ENCODE measurements around the gene LECT2. TPM values are rescaled to one million over a fixed set of nuclear protein-coding genes. Genes with fewer than 3 reads are reported as not detected.

The LECT2 gene
- not detected for total RNA-seq

DNA sequence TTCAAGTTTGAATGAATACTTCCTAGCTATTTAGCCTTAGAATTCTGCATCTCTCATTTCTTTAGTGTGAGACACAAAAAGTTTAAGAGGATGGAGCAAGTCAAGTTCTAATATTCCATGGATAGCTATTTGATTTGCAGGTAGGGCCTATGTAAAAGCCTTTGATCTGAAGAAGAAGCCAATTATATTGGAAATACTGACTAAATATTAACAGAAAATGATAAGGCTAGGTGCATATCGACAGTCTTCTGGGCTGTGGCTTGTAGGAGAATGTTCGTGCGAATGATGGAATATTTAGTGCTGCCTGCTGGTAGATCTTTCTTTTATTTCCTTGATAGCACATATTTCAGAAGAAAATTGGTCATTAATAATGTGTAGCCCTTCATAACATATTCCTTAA is at the start of gene LECT2:
TSS of gene LECT2 (minus strand) at position 85 of the 400 bp plus-strand sequence. CDS start 150 bp downstream, outside the sequence.
- TF ChIP-seq, protein P1, sequence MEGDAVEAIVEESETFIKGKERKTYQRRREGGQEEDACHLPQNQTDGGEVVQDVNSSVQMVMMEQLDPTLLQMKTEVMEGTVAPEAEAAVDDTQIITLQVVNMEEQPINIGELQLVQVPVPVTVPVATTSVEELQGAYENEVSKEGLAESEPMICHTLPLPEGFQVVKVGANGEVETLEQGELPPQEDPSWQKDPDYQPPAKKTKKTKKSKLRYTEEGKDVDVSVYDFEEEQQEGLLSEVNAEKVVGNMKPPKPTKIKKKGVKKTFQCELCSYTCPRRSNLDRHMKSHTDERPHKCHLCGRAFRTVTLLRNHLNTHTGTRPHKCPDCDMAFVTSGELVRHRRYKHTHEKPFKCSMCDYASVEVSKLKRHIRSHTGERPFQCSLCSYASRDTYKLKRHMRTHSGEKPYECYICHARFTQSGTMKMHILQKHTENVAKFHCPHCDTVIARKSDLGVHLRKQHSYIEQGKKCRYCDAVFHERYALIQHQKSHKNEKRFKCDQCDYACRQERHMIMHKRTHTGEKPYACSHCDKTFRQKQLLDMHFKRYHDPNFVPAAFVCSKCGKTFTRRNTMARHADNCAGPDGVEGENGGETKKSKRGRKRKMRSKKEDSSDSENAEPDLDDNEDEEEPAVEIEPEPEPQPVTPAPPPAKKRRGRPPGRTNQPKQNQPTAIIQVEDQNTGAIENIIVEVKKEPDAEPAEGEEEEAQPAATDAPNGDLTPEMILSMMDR (IDR thresholded peaks at IDR 0.05) = no peak
- no peak within 1 kb of the TSS for H3K27ac ChIP-seq
- no peaks in the 10 kb centered on the region for H3K9me3 ChIP-seq
- no peaks in the 10 kb centered on the region for H3K36me3 ChIP-seq
- H3K4me1 ChIP-seq (ENCODE audit: control insufficient read depth in 1 of 2, low read depth in 2 of 2) = no peaks in the 10 kb centered on the region
- no peak for ATAC-seq (ENCODE audit: insufficient number of reproducible peaks, low FRiP score, low read depth)
- H3K4me3 ChIP-seq = no peak within 1 kb of the TSS
- H3K27me3 ChIP-seq (replicated peaks; ENCODE audit: insufficient read depth) = no peaks in the 10 kb centered on the region
- DNase-seq (ENCODE audit: low spot score) = no peak

DNA sequence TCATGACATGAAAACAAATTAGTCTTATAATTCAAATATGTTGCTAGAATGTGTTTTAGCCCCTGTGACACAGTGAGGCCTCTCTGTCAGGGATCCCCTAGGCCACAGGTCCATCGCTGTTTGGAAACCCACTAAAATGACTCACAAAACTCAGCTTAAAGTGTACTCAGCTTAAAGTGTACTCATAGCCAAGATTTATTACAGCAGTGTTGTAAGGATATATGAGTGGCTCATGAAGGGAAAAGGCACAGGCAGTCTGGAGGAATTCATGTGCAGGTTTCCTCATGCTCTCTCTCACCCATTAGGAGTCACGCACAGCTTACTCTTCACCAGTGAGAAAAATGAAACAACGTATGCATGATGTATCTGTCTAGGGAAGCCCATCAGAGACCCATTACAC is 49.7 kb upstream of the LECT2 start:
- Histone ChIP-seq H3K36me3 (no peaks in the 10 kb centered on the region), H3K4me1 (ENCODE audit: control insufficient read depth in 1 of 2, low read depth in 2 of 2) (peaks cover 0 to 3% of the 10 kb centered on the region in 2 donors), H3K27ac (no peak overlapping the region), H3K9me3 (no peaks in the 10 kb centered on the region), H3K4me3 (no peak overlapping the region), H3K27me3 (replicated peaks; ENCODE audit: insufficient read depth) (no peaks in the 10 kb centered on the region)
- TF ChIP-seq, protein P1 (IDR thresholded peaks at IDR 0.05) = no peak
- DNase-seq (ENCODE audit: low spot score) = no peak
- ATAC-seq (ENCODE audit: insufficient number of reproducible peaks, low FRiP score, low read depth) = no peak

DNA sequence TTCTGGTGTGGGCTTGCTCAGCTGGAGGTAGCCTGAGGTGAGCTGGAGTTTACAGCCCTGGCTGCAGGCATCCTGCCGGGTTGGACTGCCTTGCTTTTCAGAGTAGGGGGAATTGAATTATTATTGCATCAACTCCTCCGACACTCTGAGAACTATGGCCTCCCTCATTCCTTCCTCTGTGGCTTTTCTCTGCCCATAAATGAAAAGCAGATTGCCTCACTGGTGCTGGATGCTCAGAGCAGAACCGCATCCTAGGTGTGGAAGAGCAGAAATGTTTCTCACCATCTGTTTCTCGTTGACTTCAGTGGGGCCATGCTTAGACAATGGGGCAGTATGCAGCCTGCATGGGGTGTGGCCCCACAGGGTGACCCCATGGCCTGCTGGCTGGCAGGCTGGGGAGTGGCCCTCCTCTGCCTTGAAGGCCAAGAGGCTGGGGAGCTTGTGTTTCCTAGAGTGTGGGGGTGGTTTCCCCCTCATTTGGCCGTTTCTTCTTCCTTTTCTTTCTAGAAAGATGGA is 46.7 kb upstream of the LECT2 start:
- Histone ChIP-seq H3K4me1 (ENCODE audit: control insufficient read depth in 1 of 2, low read depth in 2 of 2) (peaks cover 2 to 3% of the 10 kb centered on the region in 2 donors), H3K4me3 (no peak overlapping the region), H3K27ac (no peak overlapping the region), H3K36me3 (no peaks in the 10 kb centered on the region), H3K27me3 (replicated peaks; ENCODE audit: insufficient read depth) (no peaks in the 10 kb centered on the region), H3K9me3 (no peaks in the 10 kb centered on the region)
- TF ChIP-seq, protein P1 (IDR thresholded peaks at IDR 0.05) = no peak
- no peak for DNase-seq (ENCODE audit: low spot score)
- ATAC-seq (ENCODE audit: insufficient number of reproducible peaks, low FRiP score, low read depth) = no peak

DNA sequence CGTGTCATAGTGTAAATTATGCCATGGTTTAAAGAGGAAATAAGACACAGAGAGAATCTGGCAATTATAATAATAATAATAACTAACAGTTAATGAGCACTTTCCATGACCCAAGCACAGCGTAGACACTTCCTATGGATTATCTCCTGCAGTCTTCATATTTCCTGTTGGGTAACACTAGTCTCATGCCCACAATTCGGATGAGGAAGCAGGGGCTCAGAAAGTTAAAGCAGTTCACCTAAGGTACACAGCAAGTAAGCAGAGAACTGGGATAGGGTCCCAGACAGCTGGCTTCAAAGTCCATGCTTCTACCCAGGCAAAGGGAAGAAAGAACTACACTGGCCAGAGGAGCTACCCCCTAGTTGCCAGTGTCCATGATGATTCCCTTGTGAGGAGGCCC is 46.1 kb upstream of the LECT2 start:
- H3K27ac ChIP-seq = no peak overlapping the region
- H3K9me3 ChIP-seq = no peaks in the 10 kb centered on the region
- H3K4me1 ChIP-seq (ENCODE audit: control insufficient read depth in 1 of 2, low read depth in 2 of 2) = peaks cover 5 to 8% of the 10 kb centered on the region in 2 donors
- DNase-seq (ENCODE audit: low spot score) (no peak), ATAC-seq (ENCODE audit: insufficient number of reproducible peaks, low FRiP score, low read depth) (no peak)
- no peaks in the 10 kb centered on the region for H3K36me3 ChIP-seq
- H3K27me3 ChIP-seq (replicated peaks; ENCODE audit: insufficient read depth) = no peaks in the 10 kb centered on the region
- no peak overlapping the region for H3K4me3 ChIP-seq
- TF ChIP-seq, protein P1 (IDR thresholded peaks at IDR 0.05) = no peak

DNA sequence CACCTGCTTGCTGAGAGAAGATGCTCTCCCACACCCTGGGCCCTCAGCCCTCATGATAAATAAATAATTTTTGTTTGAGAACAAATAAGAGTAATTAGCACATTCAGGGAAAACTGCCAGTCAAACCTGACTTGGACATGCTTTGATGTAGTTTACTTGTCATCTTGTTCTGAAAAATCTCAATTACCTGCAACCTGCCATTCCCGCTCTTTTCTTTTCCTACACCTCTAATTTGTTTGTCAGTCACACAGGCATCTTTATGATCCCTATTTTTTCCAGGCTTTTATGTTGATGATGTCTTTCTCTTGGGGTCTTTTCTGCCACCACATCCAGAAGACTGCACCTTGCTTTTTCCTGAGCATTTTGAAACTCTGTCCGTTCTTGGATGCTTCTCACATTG is 45.4 kb upstream of the LECT2 start:
- DNase-seq (ENCODE audit: low spot score) (no peak), ATAC-seq (ENCODE audit: insufficient number of reproducible peaks, low FRiP score, low read depth) (no peak)
- TF ChIP-seq, protein P1 (IDR thresholded peaks at IDR 0.05) = no peak

More for the DNA sequence above, 45.4 kb upstream of the LECT2 start:
- peaks cover 5 to 11% of the 10 kb centered on the region in 2 donors for H3K4me1 ChIP-seq (ENCODE audit: control insufficient read depth in 1 of 2, low read depth in 2 of 2)
- no peak overlapping the region for H3K27ac ChIP-seq
- H3K9me3 ChIP-seq = no peaks in the 10 kb centered on the region
- no peaks in the 10 kb centered on the region for H3K27me3 ChIP-seq (replicated peaks; ENCODE audit: insufficient read depth)
- H3K4me3 ChIP-seq = no peak overlapping the region
- no peaks in the 10 kb centered on the region for H3K36me3 ChIP-seq
